HG03135 (cell line): ENCODE measurements around the gene PRIMPOL.
"Not testable (repeated sequence)": the region's sequence is repeated elsewhere in the genome, so short reads cannot be mapped to it uniquely, and the experiment has no call there.

Source experiments
- ATAC-seq: cut with Tn5 transposase; IDR thresholded peaks from one replicate; pipeline ENCODE4 v1.9.1; 2021; ENCODE audit warnings: mild to moderate bottlenecking, moderate library complexity; ENCODE audit not compliant: unreplicated experiment

The PRIMPOL gene

DNA sequence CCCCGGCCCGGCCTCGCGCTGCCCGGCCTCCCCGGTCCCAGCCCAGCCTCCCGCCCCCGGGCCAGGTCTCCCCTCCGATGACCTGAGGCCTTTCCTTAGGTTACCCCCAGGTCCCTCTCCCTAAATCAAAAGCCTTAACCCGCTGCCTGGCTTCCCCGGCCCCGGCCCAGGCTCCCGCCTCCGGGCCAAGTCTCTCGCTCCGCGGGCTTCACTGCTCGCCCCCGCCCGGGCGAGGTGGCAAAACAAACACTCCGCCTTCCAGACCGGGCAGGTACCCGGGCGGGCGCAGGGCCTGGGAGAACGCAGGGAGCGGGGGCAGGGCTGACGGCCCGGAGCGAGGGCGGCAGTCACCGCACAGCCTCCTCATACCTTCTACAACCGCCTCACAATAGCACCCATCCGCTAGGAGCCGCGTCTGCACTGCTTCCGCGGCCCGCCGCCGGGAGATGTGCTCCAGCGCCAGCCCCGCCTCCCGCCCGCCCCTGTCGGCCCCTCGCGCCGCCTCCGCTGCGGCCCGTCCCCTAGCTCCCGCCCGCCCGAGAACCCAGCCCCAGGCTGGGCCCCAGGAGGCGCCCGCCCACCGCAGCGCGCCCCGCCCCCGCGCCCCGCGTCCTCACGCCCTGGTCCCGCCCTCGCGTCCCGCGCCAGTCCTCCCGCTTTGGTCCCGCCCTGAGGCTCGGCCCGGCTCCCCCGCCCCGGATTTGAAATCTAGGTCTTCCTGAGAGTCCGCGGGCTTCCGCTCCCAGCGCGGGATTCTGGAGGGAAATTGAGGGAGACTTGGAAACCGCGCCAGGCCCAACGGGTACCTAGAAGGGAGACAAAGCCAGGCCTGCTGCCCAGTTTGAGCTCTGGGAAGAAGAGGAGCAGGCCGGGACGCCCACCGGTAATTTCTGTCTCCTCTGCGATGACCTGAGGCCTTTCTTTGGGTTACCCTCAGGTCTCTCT, at the start of gene PRIMPOL, which contains the start of gene CASP3:
TSS of gene PRIMPOL (plus strand) at position 713 of the 945 bp plus-strand sequence. CDS start 7,403 bp downstream, outside the sequence.
TSS of gene CASP3 (minus strand) at position 422 of the 945 bp plus-strand sequence. CDS start 10,994 bp downstream, outside the sequence.
- peak; percentile 87 for ATAC-seq

DNA sequence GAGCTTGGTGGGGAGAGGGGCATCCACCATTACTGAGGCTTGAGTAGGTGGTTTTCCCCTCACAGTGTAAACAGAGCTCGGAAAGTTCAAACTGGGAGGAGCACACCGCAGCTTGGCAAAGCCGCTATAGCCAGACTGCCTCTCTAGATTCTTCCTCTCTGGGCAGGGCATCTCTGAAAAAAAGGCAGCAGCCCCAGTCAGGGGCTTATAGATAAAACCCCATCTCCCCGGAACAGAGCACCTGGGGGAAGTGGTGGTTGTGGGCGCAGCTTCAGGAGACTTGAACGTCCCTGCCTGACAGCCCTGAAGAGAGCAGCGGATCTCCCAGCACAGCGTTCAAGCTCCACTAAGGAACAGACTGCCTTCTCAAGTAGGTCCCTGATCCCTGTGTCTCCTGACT, 48.6 kb upstream of the PRIMPOL start:
- ATAC-seq, result not testable (repeated sequence)

DNA sequence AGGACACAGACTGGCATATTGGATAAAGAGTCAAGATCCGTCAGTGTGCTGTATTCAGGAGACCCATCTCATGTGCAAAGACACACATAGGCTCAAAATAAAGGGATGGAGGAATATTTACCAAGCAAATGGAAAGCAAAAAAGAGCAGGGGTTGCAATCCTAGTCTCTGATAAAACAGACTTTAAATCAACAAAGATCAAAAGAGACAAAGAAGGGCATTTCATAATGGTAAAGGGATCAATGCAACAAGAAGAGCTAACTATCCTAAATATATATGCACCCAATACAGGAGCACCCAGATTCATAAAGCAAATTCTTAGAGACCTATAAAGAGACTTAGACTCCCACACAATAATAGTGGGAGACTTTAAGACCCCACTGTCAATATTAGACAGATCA, 46.7 kb upstream of the PRIMPOL start:
- not testable (repeated sequence) for ATAC-seq

GRCh38 chr4:184607429-184607828, 42.1 kb upstream of the PRIMPOL start:
- ATAC-seq, result not testable (repeated sequence)

- ATAC-seq, result no peak
These were observed 37.5 kb upstream of the PRIMPOL start for GRCh38 chr4:184612074-184612473.

DNA sequence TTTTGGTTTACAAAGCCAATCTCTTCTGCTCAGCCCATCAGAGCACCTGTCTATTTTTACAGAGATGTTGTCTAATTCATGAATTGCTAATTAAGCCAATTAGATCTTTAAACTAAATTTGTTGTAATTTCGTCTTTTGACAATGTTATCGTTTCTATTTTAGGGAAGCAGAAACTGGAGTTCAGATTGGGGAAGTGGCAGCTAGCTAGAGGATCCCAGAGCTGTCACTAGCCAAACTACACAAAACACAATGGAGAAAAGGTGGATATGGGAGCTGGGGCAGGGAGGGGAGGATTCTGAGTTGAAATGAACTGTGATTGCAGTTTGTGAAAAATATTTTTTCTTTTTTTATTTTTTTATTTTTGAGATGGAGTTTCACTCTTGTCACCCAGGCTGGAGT, 36.1 kb upstream of the PRIMPOL start:
- ATAC-seq, result no peak

GRCh38 chr4:184614509-184614908, 35.0 kb upstream of the PRIMPOL start:
- ATAC-seq, result no peak

- ATAC-seq, result not testable (repeated sequence)
These were observed 33.4 kb upstream of the PRIMPOL start for GRCh38 chr4:184616168-184616567.

- peak; percentile 78 for ATAC-seq
These were observed 32.6 kb upstream of the PRIMPOL start for GRCh38 chr4:184616633-184617551.

GRCh38 chr4:184617600-184618196, 31.8 kb upstream of the PRIMPOL start:
- ATAC-seq, result no peak

GRCh38 chr4:184620212-184620867, 29.2 kb upstream of the PRIMPOL start:
- no peak for ATAC-seq

DNA sequence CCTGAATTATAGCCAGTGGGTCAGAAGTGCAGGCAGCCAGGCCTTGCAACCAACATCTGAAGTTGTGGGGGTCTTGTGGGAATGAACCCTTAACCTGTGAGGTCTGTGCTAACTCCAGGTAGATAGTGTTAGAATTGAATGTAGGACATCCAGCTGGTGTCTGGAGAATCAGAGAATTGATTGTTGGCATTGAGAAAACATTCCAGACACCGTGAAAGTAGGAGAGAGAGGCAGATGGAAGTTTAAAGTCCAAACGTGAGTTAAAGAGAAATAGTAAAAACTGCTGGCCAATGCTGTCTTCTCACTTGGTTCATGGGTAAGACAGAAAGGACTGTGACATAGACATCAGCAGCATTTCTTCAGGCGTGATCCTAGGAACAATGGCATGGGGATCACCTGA, 28.0 kb upstream of the PRIMPOL start:
- no peak for ATAC-seq

GRCh38 chr4:184624504-184624903, 25.0 kb upstream of the PRIMPOL start:
- ATAC-seq, result not testable (repeated sequence)

GRCh38 chr4:184624972-184625554, 24.5 kb upstream of the PRIMPOL start:
- ATAC-seq, result no peak

DNA sequence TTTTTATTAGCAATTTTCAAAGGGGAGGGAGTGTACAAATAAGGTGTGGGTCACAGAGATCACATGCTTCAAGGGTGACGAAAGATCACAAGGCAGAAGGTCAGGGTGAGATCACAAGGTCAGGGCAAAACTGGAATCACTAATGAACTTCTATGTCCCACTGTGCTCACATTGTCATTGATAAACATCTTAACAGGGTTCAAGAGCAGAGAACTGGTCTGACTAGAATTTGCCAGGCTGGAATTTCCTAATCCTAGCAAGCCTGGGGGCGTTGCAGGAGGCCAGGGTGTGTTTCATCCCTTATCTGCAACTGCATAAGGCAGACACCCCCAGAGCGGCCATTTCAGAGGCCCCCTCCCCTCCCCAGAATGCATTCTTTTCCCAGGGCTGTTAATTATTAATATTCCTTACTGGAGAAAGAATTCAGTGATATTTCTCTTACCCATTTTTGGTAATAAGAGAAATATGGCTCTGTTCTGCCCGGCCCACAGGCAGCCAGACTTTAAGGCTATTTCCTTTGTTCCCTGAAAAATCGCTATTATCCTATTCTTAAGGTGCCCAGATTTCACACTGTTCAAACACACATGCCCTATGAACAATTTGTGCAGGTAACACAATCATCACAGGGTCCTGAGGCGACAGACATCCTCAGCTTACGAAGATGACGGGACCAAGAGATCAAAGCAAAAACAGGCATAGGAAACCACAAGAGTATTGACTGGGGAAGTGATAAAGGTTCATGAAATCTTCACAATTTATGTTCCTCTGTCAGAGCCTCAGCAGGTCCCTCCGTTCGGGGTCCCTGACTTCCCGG, 23.5 kb upstream of the PRIMPOL start:
- ATAC-seq, result not testable (repeated sequence)

GRCh38 chr4:184628103-184628502, 21.4 kb upstream of the PRIMPOL start:
- no peak for ATAC-seq

DNA sequence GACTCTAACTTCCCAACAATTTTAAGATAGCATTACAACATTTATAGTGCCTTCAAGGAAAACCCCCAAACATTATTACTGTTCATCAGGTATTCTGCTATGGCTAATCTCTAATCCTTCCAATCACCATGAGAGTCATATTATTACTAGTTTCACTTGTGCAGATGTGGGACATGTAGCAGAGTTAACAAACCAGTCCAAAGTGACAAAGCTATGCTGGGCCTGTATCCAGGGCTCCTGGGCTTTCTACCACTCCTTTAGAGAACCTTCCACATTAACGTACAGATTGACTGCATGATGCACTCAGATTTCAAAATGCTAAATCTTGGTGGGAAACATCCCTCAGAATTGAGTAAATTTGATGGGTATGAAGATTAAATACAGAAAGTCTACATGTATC, 16.7 kb upstream of the PRIMPOL start:
- no peak for ATAC-seq

- ATAC-seq, result no peak
These were observed 14.2 kb upstream of the PRIMPOL start for GRCh38 chr4:184635381-184635780.

DNA sequence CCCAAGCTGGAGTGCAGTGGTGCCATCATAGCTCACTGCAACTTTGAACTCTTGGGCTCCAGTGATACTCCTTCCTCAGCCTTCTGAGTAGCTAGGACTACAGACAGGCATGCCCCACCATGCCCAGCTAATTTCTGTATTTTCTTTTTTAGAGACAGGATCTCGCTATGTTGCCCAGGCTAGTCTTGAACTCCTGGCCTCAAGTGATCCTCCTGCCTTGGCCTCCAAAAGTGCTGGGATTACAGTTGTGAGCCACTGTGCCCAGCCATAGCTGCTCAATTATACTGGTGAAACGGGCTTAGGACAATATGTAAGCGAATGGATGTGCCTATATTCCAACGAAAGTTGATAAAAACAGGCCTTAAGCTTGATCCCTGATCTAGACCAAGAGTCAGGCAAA, 13.4 kb upstream of the PRIMPOL start:
- no peak for ATAC-seq
